GM19328 (cell line): ENCODE results near the gene TIE1.

Experiments used
- ATAC-seq: cut with Tn5 transposase; IDR thresholded peaks from one replicate; pipeline ENCODE4 v1.9.1; 2021; ENCODE audit warnings: mild to moderate bottlenecking, moderate library complexity; ENCODE audit not compliant: unreplicated experiment

The TIE1 gene

GRCh38 chr1:43300378-43301094 lies at the start of gene TIE1:
Gene TIE1, plus strand, starts transcription at chr1:43300982. Its CDS starts 90 bp downstream, at chr1:43301072.
- no peak for ATAC-seq

GRCh38 chr1:43251024-43251423 lies 49.8 kb upstream of the TIE1 start:
- no peak for ATAC-seq

- no peak for ATAC-seq
Measured at GRCh38 chr1:43252225-43252624, 48.6 kb upstream of the TIE1 start.

DNA sequence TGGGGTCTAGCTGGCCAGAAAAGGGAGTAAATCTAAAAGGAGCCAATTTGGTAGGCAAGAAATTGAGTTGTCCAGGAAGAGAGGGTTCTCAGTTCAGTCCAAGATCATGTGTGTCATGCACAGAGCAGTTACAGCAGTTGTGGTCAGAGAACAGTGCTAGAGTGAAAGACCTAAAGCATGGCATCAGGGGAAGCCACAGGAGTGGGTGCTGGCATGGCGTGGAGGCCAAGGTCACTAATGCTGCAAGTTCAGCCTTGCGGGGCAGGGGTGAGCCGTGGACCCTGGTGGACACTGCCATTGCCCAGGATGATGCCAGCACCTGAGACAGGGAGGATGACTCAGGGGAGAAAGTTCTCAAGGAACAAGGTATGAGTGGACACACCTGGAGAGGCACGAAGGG lies 47.6 kb upstream of the TIE1 start:
- no peak for ATAC-seq

DNA sequence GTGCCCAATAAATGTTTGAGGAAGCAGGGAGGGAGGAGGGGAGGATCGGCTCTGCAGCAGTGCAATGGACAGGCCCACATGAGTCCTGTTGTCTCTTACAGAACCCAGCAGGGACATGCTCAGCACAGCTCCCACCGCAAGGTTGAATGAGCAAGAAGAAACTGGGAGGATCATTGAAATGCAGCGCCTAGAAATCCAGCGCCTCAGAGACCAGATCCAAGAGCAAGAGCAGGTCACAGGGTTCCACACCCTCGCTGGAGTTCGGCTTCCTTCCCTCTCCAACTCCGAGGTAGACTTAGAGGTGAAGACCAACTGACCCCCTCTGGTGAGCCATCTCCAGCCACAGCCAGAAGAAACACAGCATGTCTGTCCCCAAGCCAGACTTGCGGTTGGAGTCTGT lies 46.9 kb upstream of the TIE1 start:
- ATAC-seq: no peak

- ATAC-seq: no peak
Measured at GRCh38 chr1:43255438-43256210, 45.2 kb upstream of the TIE1 start.

GRCh38 chr1:43256675-43257570 lies 43.9 kb upstream of the TIE1 start:
- no peak for ATAC-seq

DNA sequence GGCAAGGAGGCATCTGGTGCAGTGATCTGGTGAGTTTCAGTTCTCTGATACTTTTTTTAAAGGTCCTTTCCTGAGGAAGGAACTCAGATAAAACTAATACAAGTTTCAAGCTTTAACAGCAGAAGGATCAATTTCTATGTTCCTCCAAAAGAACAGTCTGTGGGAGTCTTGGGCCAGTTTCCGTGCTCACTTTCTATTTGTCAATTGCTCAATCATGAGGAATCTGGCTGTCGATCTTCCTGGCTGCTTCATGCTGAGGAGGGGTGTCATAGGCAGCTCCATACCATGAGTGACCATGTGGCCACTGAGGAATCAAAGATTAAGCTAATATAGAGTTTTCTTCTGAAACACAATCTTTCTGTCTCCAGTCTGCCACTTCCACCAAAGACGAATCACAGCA lies 42.4 kb upstream of the TIE1 start:
- ATAC-seq: no peak

DNA sequence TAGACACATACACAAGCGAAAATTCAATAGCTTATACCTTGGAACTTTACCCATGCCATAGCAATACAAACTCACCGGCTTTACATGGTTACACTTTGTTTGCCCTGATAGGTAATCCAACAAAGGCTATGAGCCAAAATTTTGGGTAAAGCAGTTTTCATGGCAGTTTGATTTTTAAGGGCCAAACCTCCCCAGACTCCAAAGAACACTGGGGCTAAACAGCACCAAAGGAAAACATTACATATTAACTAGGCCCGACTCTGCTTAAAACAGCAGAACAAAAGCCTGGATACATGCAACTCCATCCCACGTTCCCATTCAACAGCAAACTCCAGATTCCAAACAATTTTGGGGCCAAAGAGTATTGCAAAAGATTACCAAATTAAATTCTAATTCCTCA lies 35.4 kb upstream of the TIE1 start:
- ATAC-seq: no peak

DNA sequence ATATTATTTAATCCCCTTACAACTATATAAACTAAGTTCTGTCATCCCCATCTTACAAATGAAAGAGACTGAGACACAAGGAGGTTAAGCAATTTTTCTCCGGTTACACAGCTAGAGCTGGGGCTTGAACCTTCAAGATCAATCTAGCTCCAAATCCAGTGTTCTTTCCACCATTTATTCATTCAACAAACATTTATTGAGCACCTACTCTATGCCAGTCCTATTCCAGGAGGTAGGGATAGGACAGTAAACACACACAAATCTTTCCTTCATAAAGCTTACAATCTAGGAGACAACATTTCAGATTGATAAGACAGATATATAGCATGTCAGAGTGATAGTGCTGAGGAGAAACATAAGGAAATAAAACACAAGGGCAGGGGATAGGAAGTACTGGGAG lies 33.9 kb upstream of the TIE1 start:
- no peak for ATAC-seq

DNA sequence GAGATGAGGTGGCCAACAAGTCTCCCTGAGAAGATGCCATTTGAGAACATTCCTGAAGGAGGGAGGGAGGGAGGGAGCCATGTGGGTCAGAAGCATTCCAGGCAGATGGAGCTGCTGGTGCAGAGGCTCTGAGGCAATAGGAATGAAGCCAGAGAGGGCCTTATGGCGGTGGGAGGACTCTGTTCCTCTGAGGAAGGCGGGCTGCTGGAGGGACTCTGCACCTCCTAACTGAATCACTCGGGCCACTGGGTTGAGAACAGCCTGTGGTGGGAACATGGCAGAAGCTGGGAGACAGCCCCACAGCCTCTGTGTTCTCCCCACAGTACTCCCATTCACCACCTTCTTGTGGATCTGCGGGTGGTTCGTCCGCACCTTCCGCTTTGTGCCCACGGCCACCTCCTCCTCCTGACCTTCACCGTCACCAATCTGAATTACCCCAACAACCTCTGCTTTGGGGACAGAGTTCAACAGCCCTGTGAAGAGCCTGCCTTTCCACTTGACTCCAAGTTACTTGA lies 33.4 kb upstream of the TIE1 start:
- no peak for ATAC-seq

DNA sequence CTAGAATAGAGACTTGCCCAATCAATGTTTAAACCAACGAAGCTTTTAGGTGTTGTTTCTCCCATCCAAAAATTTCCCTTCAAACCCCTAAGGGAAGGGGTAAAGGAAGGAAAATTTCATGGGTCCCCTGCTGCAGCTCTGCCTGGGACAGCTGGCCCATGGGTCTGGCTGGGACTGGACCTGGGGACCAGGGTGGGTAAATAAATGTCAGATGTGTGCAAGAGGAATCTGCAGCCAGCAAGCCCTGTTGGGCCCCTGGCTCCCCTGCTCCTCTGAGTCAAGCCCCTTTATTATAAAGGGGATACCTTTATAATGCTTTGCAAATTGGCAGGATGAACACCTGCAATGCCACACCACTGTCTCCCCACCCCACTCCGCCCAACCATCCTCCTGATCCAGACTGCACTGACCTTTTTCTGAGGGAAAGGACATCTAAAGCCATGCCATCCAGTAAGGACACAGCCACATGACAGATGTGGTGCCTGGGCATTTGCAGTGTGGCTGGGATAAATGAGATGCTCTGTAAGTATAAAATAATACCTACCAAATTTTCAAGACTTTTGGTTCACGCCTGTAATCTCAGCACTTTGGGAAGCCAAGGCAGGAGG lies 32.9 kb upstream of the TIE1 start:
- no peak for ATAC-seq

GRCh38 chr1:43269627-43270375 lies 31.0 kb upstream of the TIE1 start, which contains the start of gene TMEM125:
Gene TMEM125, plus strand, starts transcription at chr1:43269983. Its CDS starts 2,740 bp downstream, at chr1:43272723.
- no peak for ATAC-seq

GRCh38 chr1:43270421-43271095 lies 30.2 kb upstream of the TIE1 start:
- no peak for ATAC-seq

- no peak for ATAC-seq
Measured at GRCh38 chr1:43271186-43272118, 29.3 kb upstream of the TIE1 start.

DNA sequence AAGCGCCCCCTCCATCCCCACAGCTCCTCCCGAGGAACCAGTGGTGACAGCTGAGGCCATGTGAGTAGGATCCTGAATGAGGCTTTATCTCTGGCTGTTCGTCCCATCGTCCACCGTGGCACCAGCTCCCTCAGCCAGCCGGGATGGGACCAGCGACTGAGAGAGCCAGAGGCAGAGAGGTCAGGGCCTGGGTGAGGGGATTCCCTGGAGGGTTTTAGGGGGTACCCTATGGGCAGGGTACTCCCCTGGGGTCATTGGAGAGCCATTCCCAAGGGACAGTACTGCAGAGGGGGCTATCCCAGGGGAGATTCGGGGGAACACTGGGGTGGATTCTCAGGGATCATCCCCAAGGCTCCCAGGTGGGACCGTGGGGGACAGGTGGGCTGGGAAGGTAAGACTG lies 28.6 kb upstream of the TIE1 start:
- no peak for ATAC-seq

DNA sequence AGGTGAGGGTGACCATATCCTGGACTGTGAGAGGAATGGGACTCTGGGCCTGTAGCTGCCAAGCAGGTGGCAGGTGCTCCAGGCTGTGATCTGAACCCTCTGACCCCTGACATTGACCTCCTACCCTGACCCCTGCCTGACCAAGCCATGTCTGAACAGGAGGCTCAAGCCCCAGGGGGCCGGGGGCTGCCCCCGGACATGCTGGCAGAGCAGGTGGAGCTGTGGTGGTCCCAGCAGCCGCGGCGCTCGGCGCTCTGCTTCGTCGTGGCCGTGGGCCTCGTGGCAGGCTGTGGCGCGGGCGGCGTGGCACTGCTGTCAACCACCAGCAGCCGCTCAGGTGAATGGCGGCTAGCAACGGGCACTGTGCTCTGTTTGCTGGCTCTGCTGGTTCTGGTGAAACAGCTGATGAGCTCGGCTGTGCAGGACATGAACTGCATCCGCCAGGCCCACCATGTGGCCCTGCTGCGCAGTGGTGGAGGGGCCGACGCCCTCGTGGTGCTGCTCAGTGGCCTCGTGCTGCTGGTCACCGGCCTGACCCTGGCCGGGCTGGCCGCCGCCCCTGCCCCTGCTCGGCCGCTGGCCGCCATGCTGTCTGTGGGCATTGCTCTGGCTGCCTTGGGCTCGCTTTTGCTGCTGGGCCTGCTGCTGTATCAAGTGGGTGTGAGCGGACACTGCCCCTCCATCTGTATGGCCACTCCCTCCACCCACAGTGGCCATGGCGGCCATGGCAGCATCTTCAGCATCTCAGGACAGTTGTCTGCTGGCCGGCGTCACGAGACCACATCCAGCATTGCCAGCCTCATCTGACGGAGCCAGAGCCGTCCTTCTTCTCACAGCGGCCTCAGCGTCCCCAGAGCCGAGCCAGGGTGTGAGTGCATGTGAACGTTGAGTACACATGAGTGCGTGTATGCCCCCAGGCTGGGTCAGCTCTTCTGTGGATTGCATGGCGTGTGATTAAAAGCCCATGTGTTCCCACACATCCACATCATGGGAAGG lies 27.9 kb upstream of the TIE1 start:
- no peak for ATAC-seq
